Neural cell (in vitro differentiated cells): ENCODE results near the gene TRIM62. TPM values are rescaled to one million over a fixed set of nuclear protein-coding genes. Genes with fewer than 3 reads are reported as not detected.

Source experiments
- H2AFZ ChIP-seq: fragments of 200-600, 300-800 bp; sonication (generic), shearing (Covaris generic); 2 replicates; pipeline ENCODE4 v1.6.0; 2014; ENCODE audit warnings: low read depth, mild to moderate bottlenecking, antibody characterized with exemption, low read length, moderate library complexity
- H3F3A ChIP-seq: fragments of 200-600 bp; shearing (Covaris generic); 2 replicates; pipeline ENCODE4 v1.6.1; 2016; ENCODE audit warnings: mild to moderate bottlenecking, moderate library complexity, mixed read lengths, antibody characterized with exemption, low read length; ENCODE audit not compliant: insufficient read depth, poor library complexity, severe bottlenecking
- H3K27ac ChIP-seq: fragments of 200-600, 300-800 bp; sonication (generic), shearing (Covaris generic); 2 replicates; pipeline ENCODE4 v1.5.1; 2014; ENCODE audit warnings: mild to moderate bottlenecking, low read length, moderate library complexity
- H3K27me3 ChIP-seq: fragments of 300-800, 200-600 bp; sonication (generic), shearing (Covaris generic); 2 replicates; pipeline ENCODE4 v1.6.0; 2014; ENCODE audit warnings: mild to moderate bottlenecking, low read depth, low read length, moderate library complexity; ENCODE audit not compliant: insufficient read depth
- H3K36me3 ChIP-seq: fragments of 300-800, 200-600 bp; sonication (generic), shearing (Covaris generic); 2 replicates; pipeline ENCODE4 v1.5.1; 2014; ENCODE audit warnings: mild to moderate bottlenecking, antibody characterized with exemption, low read length, moderate library complexity; ENCODE audit not compliant: insufficient read depth
- H3K4me2 ChIP-seq: fragments of 300-800, 200-600 bp; sonication (generic), shearing (Covaris generic); 2 replicates; pipeline ENCODE4 v1.6.0; 2014; ENCODE audit warnings: mild to moderate bottlenecking, low read length
- H3K4me3 ChIP-seq: fragments of 300-800, 200-600 bp; sonication (generic), shearing (Covaris generic); 2 replicates; pipeline ENCODE4 v1.5.1; 2014; ENCODE audit warnings: mild to moderate bottlenecking, low read length, moderate library complexity
- H3K79me2 ChIP-seq: fragments of 200-600 bp; shearing (Covaris generic); replicated peaks from 2 replicates; pipeline ENCODE4 v1.6.0; 2014; ENCODE audit warnings: mild to moderate bottlenecking, low read length, moderate library complexity; ENCODE audit not compliant: insufficient read depth
- H3K9ac ChIP-seq: fragments of 300-800, 200-600 bp; sonication (generic), shearing (Covaris generic); 2 replicates; pipeline ENCODE4 v1.6.1; 2016; ENCODE audit warnings: mild to moderate bottlenecking, low read length, mixed read lengths
- H3K9me2 ChIP-seq: fragments of 200-600 bp; shearing (Covaris generic); 2 replicates; pipeline ENCODE4 v1.6.1; 2016; ENCODE audit warnings: mild to moderate bottlenecking, low read length, mixed read lengths; ENCODE audit not compliant: insufficient read depth
- H3K9me3 ChIP-seq: fragments of 200-600, 300-800 bp; sonication (generic), shearing (Covaris generic); 2 replicates; pipeline ENCODE4 v1.6.1; 2016; ENCODE audit warnings: mild to moderate bottlenecking, mixed run types, low read length, moderate library complexity, mixed read lengths
- H4K20me1 ChIP-seq: fragments of 200-600 bp; shearing (Covaris generic); 2 replicates; pipeline ENCODE4 v1.6.1; 2016; ENCODE audit warnings: mild to moderate bottlenecking, mixed run types; ENCODE audit not compliant: insufficient read depth
- CTCF ChIP-seq: fragments of 450-650 bp; IDR thresholded peaks from 2 replicates; pipeline ENCODE4 v1.5.1; 2014; ENCODE audit warnings: antibody characterized with exemption, mild to moderate bottlenecking, moderate library complexity; ENCODE audit not compliant: poor library complexity, severe bottlenecking
- EP300 ChIP-seq: fragments of 450-650 bp; conservative IDR thresholded peaks from 2 replicates; pipeline ENCODE4 v1.6.1; 2014; ENCODE audit warnings: antibody characterized with exemption, mild to moderate bottlenecking, moderate library complexity; ENCODE audit not compliant: poor library complexity, severe bottlenecking
- EZH2 ChIP-seq: fragments of 200-600, 300-800 bp; shearing (Covaris generic), sonication (generic); IDR thresholded peaks from 2 replicates; pipeline ENCODE4 v1.6.1; 2014; ENCODE audit warnings: antibody characterized with exemption, low read length, borderline replicate concordance, mild to moderate bottlenecking; ENCODE audit not compliant: insufficient read depth, poor library complexity, severe bottlenecking
- MXI1 ChIP-seq: fragments of 450-650 bp; conservative IDR thresholded peaks from 2 replicates; pipeline ENCODE4 v1.6.1; 2014; ENCODE audit warnings: antibody characterized with exemption, mild to moderate bottlenecking; ENCODE audit not compliant: poor library complexity, severe bottlenecking
- POLR2AphosphoS5 ChIP-seq: IDR thresholded peaks from 2 replicates; pipeline ENCODE4 v1.6.1; 2012
- RAD21 ChIP-seq: fragments of 450-650 bp; conservative IDR thresholded peaks from 2 replicates; pipeline ENCODE4 v1.6.1; 2014; ENCODE audit warnings: antibody characterized with exemption, mild to moderate bottlenecking, moderate library complexity
- SMC3 ChIP-seq: fragments of 450-650 bp; conservative IDR thresholded peaks from 2 replicates; pipeline ENCODE4 v1.6.1; 2014; ENCODE audit warnings: antibody characterized with exemption, mild to moderate bottlenecking, moderate library complexity; ENCODE audit not compliant: poor library complexity
- TAF1 ChIP-seq: IDR thresholded peaks from 2 replicates; pipeline ENCODE4 v1.6.1; 2012; ENCODE audit warnings: low read depth
- polyA plus RNA-seq: library from polyadenylated mRNA; depleted of rRNA; stranded (reverse); fragments of >200 nt; gene quantifications from 2 replicates; pipeline ENCODE4 v1.2.3, GENCODE V29; 2014
- TF ChIP-seq, protein P1 (sequence below): IDR thresholded peaks from 2 replicates; pipeline ENCODE4 v1.6.1; 2012; ENCODE audit warnings: borderline replicate concordance

The TRIM62 gene
- polyA plus RNA-seq, 1 donor from 2014 or later: 4.3 TPM

- H3K9me3 ChIP-seq: no peaks in the 10 kb centered on the region
- H3K4me2 ChIP-seq: no peak overlapping the region
- H3K27me3 ChIP-seq: no peaks in the 10 kb centered on the region
- no peak overlapping the region for H3K4me3 ChIP-seq
- no peak overlapping the region for H3K27ac ChIP-seq
- no peaks in the 10 kb centered on the region for H3K79me2 ChIP-seq
- H3F3A ChIP-seq: no peaks in the 10 kb centered on the region
- no peaks in the 10 kb centered on the region for H4K20me1 ChIP-seq
- no peaks in the 10 kb centered on the region for H3K9me2 ChIP-seq
- no peak overlapping the region for H2AFZ ChIP-seq
- no peaks in the 10 kb centered on the region for H3K36me3 ChIP-seq
- H3K9ac ChIP-seq: no peak overlapping the region
- TF ChIP-seq POLR2AphosphoS5: no peak
- no peak for TF ChIP-seq SMC3
- TF ChIP-seq, protein P1, sequence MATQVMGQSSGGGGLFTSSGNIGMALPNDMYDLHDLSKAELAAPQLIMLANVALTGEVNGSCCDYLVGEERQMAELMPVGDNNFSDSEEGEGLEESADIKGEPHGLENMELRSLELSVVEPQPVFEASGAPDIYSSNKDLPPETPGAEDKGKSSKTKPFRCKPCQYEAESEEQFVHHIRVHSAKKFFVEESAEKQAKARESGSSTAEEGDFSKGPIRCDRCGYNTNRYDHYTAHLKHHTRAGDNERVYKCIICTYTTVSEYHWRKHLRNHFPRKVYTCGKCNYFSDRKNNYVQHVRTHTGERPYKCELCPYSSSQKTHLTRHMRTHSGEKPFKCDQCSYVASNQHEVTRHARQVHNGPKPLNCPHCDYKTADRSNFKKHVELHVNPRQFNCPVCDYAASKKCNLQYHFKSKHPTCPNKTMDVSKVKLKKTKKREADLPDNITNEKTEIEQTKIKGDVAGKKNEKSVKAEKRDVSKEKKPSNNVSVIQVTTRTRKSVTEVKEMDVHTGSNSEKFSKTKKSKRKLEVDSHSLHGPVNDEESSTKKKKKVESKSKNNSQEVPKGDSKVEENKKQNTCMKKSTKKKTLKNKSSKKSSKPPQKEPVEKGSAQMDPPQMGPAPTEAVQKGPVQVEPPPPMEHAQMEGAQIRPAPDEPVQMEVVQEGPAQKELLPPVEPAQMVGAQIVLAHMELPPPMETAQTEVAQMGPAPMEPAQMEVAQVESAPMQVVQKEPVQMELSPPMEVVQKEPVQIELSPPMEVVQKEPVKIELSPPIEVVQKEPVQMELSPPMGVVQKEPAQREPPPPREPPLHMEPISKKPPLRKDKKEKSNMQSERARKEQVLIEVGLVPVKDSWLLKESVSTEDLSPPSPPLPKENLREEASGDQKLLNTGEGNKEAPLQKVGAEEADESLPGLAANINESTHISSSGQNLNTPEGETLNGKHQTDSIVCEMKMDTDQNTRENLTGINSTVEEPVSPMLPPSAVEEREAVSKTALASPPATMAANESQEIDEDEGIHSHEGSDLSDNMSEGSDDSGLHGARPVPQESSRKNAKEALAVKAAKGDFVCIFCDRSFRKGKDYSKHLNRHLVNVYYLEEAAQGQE: no peak
- TF ChIP-seq RAD21: no peak
- no peak for TF ChIP-seq CTCF
- TF ChIP-seq EP300: no peak
- no peak for TF ChIP-seq MXI1
- TF ChIP-seq EZH2: no peak
- TF ChIP-seq TAF1: no peak
Observed at GRCh38 chr1:33097762-33098161, 84.1 kb downstream of the TRIM62 start.

DNA sequence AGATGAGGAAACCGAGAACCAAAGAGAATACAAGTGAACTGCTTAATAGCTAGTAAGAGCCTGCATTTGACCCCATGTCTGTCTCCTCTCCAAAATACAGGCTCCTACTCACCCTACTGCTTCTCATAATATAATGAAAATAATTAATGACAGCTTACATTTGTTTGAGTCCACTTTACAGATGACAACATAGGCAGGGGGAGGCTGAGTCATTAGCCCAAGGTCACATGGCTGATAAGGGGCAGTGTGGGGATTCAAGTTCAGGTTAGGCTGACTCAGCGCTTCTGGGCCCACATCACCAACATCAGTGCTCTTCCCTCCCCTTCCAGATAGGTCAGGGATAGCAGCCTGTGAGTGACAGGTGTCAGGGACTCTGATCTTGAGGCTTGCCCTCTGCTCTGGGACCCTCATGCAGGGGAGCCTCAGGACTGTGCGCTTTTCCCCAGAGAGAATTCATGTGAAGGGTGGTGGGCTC is 84.7 kb downstream of the TRIM62 start:
- Histone ChIP-seq H4K20me1 (no peaks in the 10 kb centered on the region), H3K4me2 (no peak overlapping the region), H3K27ac (no peak overlapping the region), H3K9me2 (no peaks in the 10 kb centered on the region), H3F3A (no peaks in the 10 kb centered on the region), H3K9me3 (no peaks in the 10 kb centered on the region), H3K9ac (no peak overlapping the region), H3K36me3 (no peaks in the 10 kb centered on the region), H3K4me3 (no peak overlapping the region), H2AFZ (no peak overlapping the region), H3K79me2 (no peaks in the 10 kb centered on the region), H3K27me3 (no peaks in the 10 kb centered on the region)
- TF ChIP-seq CTCF (no peak), MXI1 (no peak), RAD21 (no peak), SMC3 (no peak), POLR2AphosphoS5 (no peak), EZH2 (no peak), TAF1 (no peak), EP300 (no peak)
- TF ChIP-seq, protein P1: no peak
